ENCODE results near the gene BFSP1.

DNA sequence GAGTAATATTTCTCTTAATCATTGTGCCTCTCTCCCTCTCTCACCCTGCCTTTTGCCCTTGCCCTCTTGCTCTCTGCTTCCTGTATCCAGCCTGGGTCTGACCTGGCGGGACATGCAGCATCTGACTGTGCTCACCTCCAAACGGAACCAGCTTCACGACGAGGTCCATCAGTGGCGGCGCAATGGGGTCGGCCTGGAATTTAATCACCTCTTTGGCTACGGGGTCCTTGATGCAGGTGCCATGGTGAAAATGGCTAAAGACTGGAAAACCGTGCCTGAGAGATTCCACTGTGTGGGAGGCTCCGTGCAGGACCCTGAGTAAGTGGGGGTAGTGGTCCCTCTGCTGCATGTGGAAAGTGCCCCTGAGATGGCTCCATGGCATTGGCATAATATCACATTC lies 65.9 kb downstream of the BFSP1 start:
- TF ChIP-seq POLR2AphosphoS5 (IDR thresholded peaks at IDR 0.05) (no peak), CTCF (IDR thresholded peaks at IDR 0.05) (no peak)
